GM12874 (cell line): ENCODE measurements around the gene SPPL3.

Experiments used
- CTCF ChIP-seq: IDR thresholded peaks from 2 replicates; pipeline ENCODE4 v1.5.1; 2011; ENCODE audit warnings: low read depth, mild to moderate bottlenecking, control low read depth, low read length, moderate library complexity; ENCODE audit not compliant: insufficient read depth

SPPL3 gene

GRCh38 chr12:120795441-120796178 is 108.5 kb downstream of the SPPL3 start:
- no peak for TF ChIP-seq CTCF

GRCh38 chr12:120793357-120793756 is 110.8 kb downstream of the SPPL3 start:
- TF ChIP-seq CTCF, result no peak

DNA sequence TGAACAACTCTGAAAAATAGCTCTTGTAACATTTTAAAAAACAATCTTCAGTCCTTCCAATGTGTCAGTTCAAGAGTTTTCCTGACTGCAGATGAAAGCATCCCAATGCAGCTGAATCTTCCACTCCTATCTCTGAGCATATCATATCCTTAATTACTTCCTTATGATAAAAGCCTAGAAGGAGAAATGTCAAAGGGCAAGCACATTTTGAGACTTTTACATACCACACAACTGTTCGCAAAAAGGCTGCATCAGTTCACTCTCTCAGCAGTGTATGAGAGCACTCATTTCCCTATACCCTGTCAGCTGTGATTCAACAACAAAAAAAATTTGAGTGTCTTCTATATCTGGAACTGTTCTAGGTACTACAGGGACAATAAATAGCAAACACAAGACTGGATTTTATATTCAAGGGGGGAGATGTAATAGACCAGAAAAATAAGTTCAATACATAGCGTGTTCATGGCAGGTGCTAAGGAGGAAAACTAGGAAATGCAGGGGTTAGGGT is 112.4 kb downstream of the SPPL3 start:
- no peak for TF ChIP-seq CTCF

DNA sequence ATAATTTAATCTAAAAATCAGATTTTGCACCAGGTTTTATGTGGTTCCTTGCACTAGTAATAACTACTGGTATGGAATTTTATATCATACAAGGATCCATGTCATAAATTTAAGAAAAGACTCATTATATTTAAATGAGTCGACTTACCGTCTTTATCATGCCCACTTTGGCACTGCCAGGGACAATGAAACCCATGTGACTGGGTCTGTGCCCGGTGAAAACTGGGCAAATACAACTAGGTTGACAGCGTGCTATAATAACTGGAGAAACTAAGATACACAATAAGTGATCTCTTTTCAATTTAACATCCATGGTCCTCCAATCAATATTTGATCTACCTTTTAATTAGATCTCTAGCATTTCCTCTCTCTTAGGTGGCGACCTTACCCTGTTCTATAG is 114.0 kb downstream of the SPPL3 start:
- no peak for TF ChIP-seq CTCF

GRCh38 chr12:120787889-120788288 is 116.3 kb downstream of the SPPL3 start:
- no peak for TF ChIP-seq CTCF

GRCh38 chr12:120784804-120785203 is 119.4 kb downstream of the SPPL3 start:
- TF ChIP-seq CTCF, result no peak

- no peak for TF ChIP-seq CTCF
These were observed 121.0 kb downstream of the SPPL3 start for GRCh38 chr12:120783197-120783596.
